Colonic mucosa (tissue), 4 donors: ENCODE data around the gene KPTN. TPM values are rescaled to one million over a fixed set of nuclear protein-coding genes. Genes with fewer than 3 reads are reported as not detected.

Experiments used
- DNase-seq: peaks from one replicate; pipeline ENCODE4 v3.0.0-alpha.2; 2020
- H3K27ac ChIP-seq: fragments of 200-600 bp; one replicate; pipeline ENCODE4 v1.8.0; 2021
- H3K27me3 ChIP-seq: fragments of 200-600 bp; one replicate; pipeline ENCODE4 v1.8.0; 2021
- H3K36me3 ChIP-seq: fragments of 200-600 bp; one replicate; pipeline ENCODE4 v1.8.0; 2021
- H3K4me1 ChIP-seq: fragments of 200-600 bp; one replicate; pipeline ENCODE4 v1.8.0; 2021; ENCODE audit warnings: mild to moderate bottlenecking
- H3K4me3 ChIP-seq: fragments of 200-600 bp; one replicate; pipeline ENCODE4 v1.8.0; 2021
- H3K9ac ChIP-seq, 2 donors: one replicate each; pipeline ENCODE4 v1.7.0; 2013; ENCODE audit warnings: control low read depth in 2 of 2, low read depth in 2 of 2, low read length in 2 of 2
- H3K9me3 ChIP-seq: fragments of 200-600 bp; one replicate; pipeline ENCODE4 v1.8.0; 2021
- intact Hi-C: fragments of 100-400 bp; cut with DNase I; formaldehyde crosslinking; loops from one replicate; pipeline ENCODE4 v1.14.1; 2022
- total RNA-seq, 2 donors: library from RNA; stranded (reverse); fragmentation: NEBNext Ultra II Directional in 1 of 2; extraction: Animal tissue kit (Norgen Biotek cat#: 25700) in 1 of 2; gene quantifications; one replicate each; pipeline ENCODE4 v1.2.1, GENCODE V29; 2021
- TF ChIP-seq, protein P1 (sequence below): fragments of 200-600 bp; IDR thresholded peaks from one replicate; pipeline ENCODE4 v1.8.0; 2022; ENCODE audit warnings: antibody characterized with exemption, mild to moderate bottlenecking
- donor health status: healthy.
- donor health status: DM: no; HTN: no; CAD: no.
- donor health status: DM: no; HTN: no; CAD: no.

The KPTN gene
- 10 to 100 TPM in 1 of 2 donors, 1 to 10 TPM in 1; 8.6 to 13.3 TPM for total RNA-seq

GRCh38 chr19:47483800-47484690, at the start of gene KPTN:
Gene KPTN (minus strand): TSS chr19:47484219. CDS start chr19:47484160, 59 bp downstream.
- Histone ChIP-seq H3K36me3 (no peaks in the 10 kb centered on the region), H3K27me3 (no peaks in the 10 kb centered on the region), H3K9ac (peak within 1 kb of the TSS; percentile 78 to 81), H3K4me3 (peak within 1 kb of the TSS; percentile 46), H3K4me1 (no peaks in the 10 kb centered on the region), H3K27ac (peak within 1 kb of the TSS; percentile 70), H3K9me3 (no peaks in the 10 kb centered on the region)
- intact Hi-C loops, result no loop called here
- TF ChIP-seq, protein P1, sequence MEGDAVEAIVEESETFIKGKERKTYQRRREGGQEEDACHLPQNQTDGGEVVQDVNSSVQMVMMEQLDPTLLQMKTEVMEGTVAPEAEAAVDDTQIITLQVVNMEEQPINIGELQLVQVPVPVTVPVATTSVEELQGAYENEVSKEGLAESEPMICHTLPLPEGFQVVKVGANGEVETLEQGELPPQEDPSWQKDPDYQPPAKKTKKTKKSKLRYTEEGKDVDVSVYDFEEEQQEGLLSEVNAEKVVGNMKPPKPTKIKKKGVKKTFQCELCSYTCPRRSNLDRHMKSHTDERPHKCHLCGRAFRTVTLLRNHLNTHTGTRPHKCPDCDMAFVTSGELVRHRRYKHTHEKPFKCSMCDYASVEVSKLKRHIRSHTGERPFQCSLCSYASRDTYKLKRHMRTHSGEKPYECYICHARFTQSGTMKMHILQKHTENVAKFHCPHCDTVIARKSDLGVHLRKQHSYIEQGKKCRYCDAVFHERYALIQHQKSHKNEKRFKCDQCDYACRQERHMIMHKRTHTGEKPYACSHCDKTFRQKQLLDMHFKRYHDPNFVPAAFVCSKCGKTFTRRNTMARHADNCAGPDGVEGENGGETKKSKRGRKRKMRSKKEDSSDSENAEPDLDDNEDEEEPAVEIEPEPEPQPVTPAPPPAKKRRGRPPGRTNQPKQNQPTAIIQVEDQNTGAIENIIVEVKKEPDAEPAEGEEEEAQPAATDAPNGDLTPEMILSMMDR, result peak; percentile 81
- DNase-seq, result peak; percentile 84

DNA sequence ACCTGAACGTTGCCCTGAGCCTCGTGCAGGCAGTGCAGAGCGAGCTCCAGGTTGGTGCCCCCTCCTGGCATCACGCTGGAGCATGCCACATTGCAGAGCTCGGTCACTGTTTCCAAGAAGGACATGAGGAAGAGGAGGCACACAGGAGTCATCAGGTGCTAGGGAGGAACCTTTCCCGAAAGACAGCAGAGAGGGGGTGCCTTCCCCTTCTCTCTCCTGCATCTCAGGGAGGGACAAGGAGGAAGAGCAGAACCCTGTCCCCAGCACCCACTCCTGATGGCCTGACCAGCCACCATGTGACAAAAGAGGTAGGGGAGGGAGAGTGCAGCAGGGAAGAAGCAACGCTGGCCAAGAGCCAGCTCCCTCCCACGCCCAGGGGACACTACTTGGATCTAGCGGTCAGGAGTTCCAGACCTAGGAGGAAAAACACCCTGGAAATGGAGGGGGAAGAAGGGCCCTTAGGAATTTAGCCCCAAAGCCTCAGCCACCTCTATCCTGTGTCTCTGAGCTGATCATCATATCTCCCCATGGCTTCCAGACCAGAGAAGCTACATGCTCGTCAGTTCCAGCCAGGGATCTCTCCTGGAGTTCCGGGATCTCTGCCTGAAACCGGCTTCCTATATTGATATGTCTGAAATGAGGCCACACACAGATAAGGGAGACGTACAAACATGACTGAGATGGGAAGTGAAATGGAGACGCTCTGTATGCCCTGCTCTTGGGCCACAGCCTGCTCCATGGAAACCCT, 47.8 kb upstream of the KPTN start:
- H3K4me1 ChIP-seq, result no peaks in the 10 kb centered on the region
- H3K9me3 ChIP-seq, result no peaks in the 10 kb centered on the region
- no peak overlapping the region for H3K9ac ChIP-seq
- no peak overlapping the region for H3K27ac ChIP-seq
- intact Hi-C loops, result no loop called here
- H3K36me3 ChIP-seq, result no peaks in the 10 kb centered on the region
- TF ChIP-seq, protein P1, result no peak
- DNase-seq, result no peak
- no peaks in the 10 kb centered on the region for H3K27me3 ChIP-seq
- no peak overlapping the region for H3K4me3 ChIP-seq

- Histone ChIP-seq H3K27me3 (no peaks in the 10 kb centered on the region), H3K27ac (no peak overlapping the region), H3K9ac (no peak overlapping the region), H3K4me3 (no peak overlapping the region), H3K9me3 (no peaks in the 10 kb centered on the region), H3K4me1 (no peaks in the 10 kb centered on the region), H3K36me3 (no peaks in the 10 kb centered on the region)
- intact Hi-C loops, result no loop called here
- no peak for DNase-seq
- TF ChIP-seq, protein P1, result no peak
Measured at GRCh38 chr19:47529018-47529742, 45.2 kb upstream of the KPTN start.

DNA sequence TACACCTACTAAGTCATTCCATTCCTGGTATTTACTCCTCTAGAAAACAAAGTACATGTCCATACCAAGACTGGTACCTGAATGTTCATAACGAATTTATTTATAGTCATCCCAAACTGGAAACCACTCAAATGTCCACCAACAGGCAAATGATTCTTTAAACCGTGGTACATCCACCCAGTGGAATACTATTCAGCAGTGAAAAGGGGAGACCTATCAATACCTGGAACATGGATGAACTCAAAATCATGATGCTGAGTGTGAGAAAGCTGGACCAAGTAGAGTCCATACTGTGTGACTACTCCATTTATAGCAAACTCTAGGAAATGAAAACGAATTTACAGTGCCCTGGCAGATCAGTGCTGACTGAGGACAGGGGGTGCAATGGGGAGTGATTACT, 42.8 kb upstream of the KPTN start:
- H3K36me3 ChIP-seq, result no peaks in the 10 kb centered on the region
- no peaks in the 10 kb centered on the region for H3K27me3 ChIP-seq
- H3K27ac ChIP-seq, result no peak overlapping the region
- DNase-seq, result no peak
- intact Hi-C loops, result no loop called here
- no peak overlapping the region for H3K9ac ChIP-seq
- TF ChIP-seq, protein P1, result no peak
- H3K4me3 ChIP-seq, result no peak overlapping the region
- no peaks in the 10 kb centered on the region for H3K9me3 ChIP-seq
- no peaks in the 10 kb centered on the region for H3K4me1 ChIP-seq

GRCh38 chr19:47523473-47523872, 39.5 kb upstream of the KPTN start:
- Histone ChIP-seq H3K27me3 (no peaks in the 10 kb centered on the region), H3K9me3 (no peaks in the 10 kb centered on the region), H3K4me1 (no peaks in the 10 kb centered on the region), H3K27ac (no peak overlapping the region), H3K36me3 (no peaks in the 10 kb centered on the region), H3K9ac (peak overlapping the region in 1 of 2 donors; percentile 15), H3K4me3 (no peak overlapping the region)
- DNase-seq, result peak; percentile 57
- TF ChIP-seq, protein P1, result no peak
- intact Hi-C loops, result no loop called here
